Mesendoderm (in vitro differentiated cells): ENCODE measurements around the gene FAM210B.
A peak's percentile ranks its signal among the peaks of the same experiment; 100 is the strongest.

ENCODE experiments used
- DNase-seq: peaks from one replicate; pipeline ENCODE4 v3.0.0; 2013
- H2AK5ac ChIP-seq: 2 replicates; pipeline ENCODE4 v1.6.1; 2013; ENCODE audit warnings: low read length, inconsistent platforms
- H2BK120ac ChIP-seq: 2 replicates; pipeline ENCODE4 v1.6.1; 2013; ENCODE audit warnings: low read depth, mild to moderate bottlenecking, low read length, moderate library complexity, mixed read lengths
- H2BK15ac ChIP-seq: replicated peaks from 2 replicates; pipeline ENCODE4 v1.6.1; 2013; ENCODE audit warnings: low read depth, mild to moderate bottlenecking, moderate library complexity
- H2BK5ac ChIP-seq: 2 replicates; pipeline ENCODE4 v1.6.1; 2013; ENCODE audit warnings: low read length, inconsistent platforms
- H3K18ac ChIP-seq: 2 replicates; pipeline ENCODE4 v1.6.1; 2013; ENCODE audit warnings: mild to moderate bottlenecking, low read length, mixed read lengths
- H3K23ac ChIP-seq: one replicate; pipeline ENCODE4 v1.6.1; 2013; ENCODE audit warnings: low read length
- H3K27ac ChIP-seq: 2 replicates; pipeline ENCODE4 v1.5.1; 2013; ENCODE audit warnings: low read depth, mild to moderate bottlenecking, inconsistent platforms, low read length, moderate library complexity
- H3K27me3 ChIP-seq: 2 replicates; pipeline ENCODE4 v1.6.1; 2013; ENCODE audit warnings: low read length, control low read depth, mild to moderate bottlenecking, inconsistent platforms; ENCODE audit not compliant: insufficient read depth, poor library complexity
- H3K36me3 ChIP-seq: 2 replicates; pipeline ENCODE4 v1.6.1; 2013; ENCODE audit warnings: low read length, inconsistent platforms; ENCODE audit not compliant: control insufficient read depth, insufficient read depth
- H3K4ac ChIP-seq: one replicate; pipeline ENCODE4 v1.6.1; 2013; ENCODE audit warnings: low read depth, mild to moderate bottlenecking, low read length, moderate library complexity
- H3K4me1 ChIP-seq: 2 replicates; pipeline ENCODE4 v1.6.1; 2013; ENCODE audit warnings: low read depth, low read length, inconsistent platforms; ENCODE audit not compliant: control insufficient read depth
- H3K4me2 ChIP-seq: 2 replicates; pipeline ENCODE4 v1.6.1; 2013; ENCODE audit warnings: low read length
- H3K4me3 ChIP-seq: 2 replicates; pipeline ENCODE4 v1.5.1; 2013; ENCODE audit warnings: mild to moderate bottlenecking, low read length
- H3K56ac ChIP-seq: one replicate; pipeline ENCODE4 v1.6.1; 2013; ENCODE audit warnings: low read length
- H3K79me1 ChIP-seq: 2 replicates; pipeline ENCODE4 v1.6.1; 2013; ENCODE audit warnings: low read length, inconsistent platforms
- H3K79me2 ChIP-seq: 2 replicates; pipeline ENCODE4 v1.6.1; 2013; ENCODE audit warnings: mild to moderate bottlenecking, low read length; ENCODE audit not compliant: control insufficient read depth, insufficient read depth
- H3K9ac ChIP-seq: 2 replicates; pipeline ENCODE4 v1.6.1; 2013; ENCODE audit warnings: low read length, inconsistent platforms
- H4K5ac ChIP-seq: one replicate; pipeline ENCODE4 v1.6.1; 2013; ENCODE audit warnings: low read length
- H4K8ac ChIP-seq: one replicate; pipeline ENCODE4 v1.6.1; 2013; ENCODE audit warnings: low read depth, mild to moderate bottlenecking, control low read depth, low read length, moderate library complexity
- WGBS: extraction: QIAGEN DNeasy Blood & Tissue Kit; methylation state at CpG from one replicate; pipeline ENCODE4 v1.1.7; 2013; ENCODE audit warnings: low lambda C conversion rate, missing lambda C conversion rate; ENCODE audit not compliant: insufficient coverage; ENCODE audit errors: extremely low coverage; 5-methylcytosine and 5-hydroxymethylcytosine counted together

Gene FAM210B

GRCh38 chr20:56360908-56361205 is 2.1 kb downstream of the FAM210B start:
- Histone ChIP-seq H2BK5ac (no peak overlapping the region), H3K9ac (no peak overlapping the region), H3K27ac (no peak overlapping the region), H2BK15ac (no peak overlapping the region), H3K27me3 (no peaks in the 10 kb centered on the region), H3K36me3 (no peaks in the 10 kb centered on the region), H3K4me2 (no peak overlapping the region), H3K4me1 (no peaks in the 10 kb centered on the region), H4K8ac (no peak overlapping the region), H3K23ac (peak overlapping the region; percentile 3), H2BK120ac (no peak overlapping the region), H3K56ac (no peak overlapping the region), H3K79me1 (no peaks in the 10 kb centered on the region), H4K5ac (no peak overlapping the region), H3K4ac (no peak overlapping the region), H3K79me2 (no peaks in the 10 kb centered on the region), H3K4me3 (no peak overlapping the region), H3K18ac (no peak overlapping the region), H2AK5ac (no peak overlapping the region)
- DNase-seq: no peak
- WGBS: no CpG with 5 or more reads among the region's 8 CpGs

GRCh38 chr20:56361900-56362299 is 3.1 kb downstream of the FAM210B start:
- Histone ChIP-seq H3K4me1 (no peaks in the 10 kb centered on the region), H3K4ac (no peak overlapping the region), H3K79me2 (no peaks in the 10 kb centered on the region), H4K5ac (no peak overlapping the region), H4K8ac (no peak overlapping the region), H3K23ac (no peak overlapping the region), H3K56ac (no peak overlapping the region), H2AK5ac (no peak overlapping the region), H3K79me1 (no peaks in the 10 kb centered on the region), H3K27me3 (no peaks in the 10 kb centered on the region), H3K4me2 (no peak overlapping the region), H2BK15ac (no peak overlapping the region), H3K27ac (no peak overlapping the region), H3K36me3 (no peaks in the 10 kb centered on the region), H3K18ac (no peak overlapping the region), H3K9ac (no peak overlapping the region), H2BK5ac (no peak overlapping the region), H2BK120ac (no peak overlapping the region), H3K4me3 (no peak overlapping the region)
- WGBS: no CpG with 5 or more reads among the region's 8 CpGs
- DNase-seq: no peak

GRCh38 chr20:56362833-56363413 is 4.1 kb downstream of the FAM210B start:
- no peaks in the 10 kb centered on the region for H3K79me1 ChIP-seq
- no peak overlapping the region for H2BK120ac ChIP-seq
- H3K27me3 ChIP-seq: no peaks in the 10 kb centered on the region
- no peaks in the 10 kb centered on the region for H3K4me1 ChIP-seq
- no peak overlapping the region for H2BK15ac ChIP-seq
- H2BK5ac ChIP-seq: no peak overlapping the region
- H3K4ac ChIP-seq: no peak overlapping the region
- no peaks in the 10 kb centered on the region for H3K36me3 ChIP-seq
- H4K5ac ChIP-seq: no peak overlapping the region
- WGBS: no CpG with 5 or more reads among the region's 8 CpGs
- no peak overlapping the region for H3K23ac ChIP-seq
- DNase-seq: peak; percentile 27
- H3K79me2 ChIP-seq: no peaks in the 10 kb centered on the region
- H3K18ac ChIP-seq: no peak overlapping the region
- H3K4me3 ChIP-seq: no peak overlapping the region
- no peak overlapping the region for H3K56ac ChIP-seq
- H3K4me2 ChIP-seq: no peak overlapping the region
- H3K9ac ChIP-seq: no peak overlapping the region
- H4K8ac ChIP-seq: no peak overlapping the region
- H3K27ac ChIP-seq: no peak overlapping the region
- H2AK5ac ChIP-seq: no peak overlapping the region

- H4K5ac ChIP-seq: no peak overlapping the region
- H3K9ac ChIP-seq: no peak overlapping the region
- no peak overlapping the region for H3K23ac ChIP-seq
- H3K79me2 ChIP-seq: no peaks in the 10 kb centered on the region
- no peak overlapping the region for H3K18ac ChIP-seq
- H3K4ac ChIP-seq: no peak overlapping the region
- H3K4me2 ChIP-seq: no peak overlapping the region
- H3K56ac ChIP-seq: no peak overlapping the region
- no peaks in the 10 kb centered on the region for H3K4me1 ChIP-seq
- H3K27me3 ChIP-seq: no peaks in the 10 kb centered on the region
- no peak for DNase-seq
- H2AK5ac ChIP-seq: no peak overlapping the region
- H3K79me1 ChIP-seq: no peaks in the 10 kb centered on the region
- no CpG with 5 or more reads among the region's 6 CpGs for WGBS
- no peak overlapping the region for H2BK15ac ChIP-seq
- no peak overlapping the region for H2BK5ac ChIP-seq
- no peak overlapping the region for H4K8ac ChIP-seq
- H2BK120ac ChIP-seq: no peak overlapping the region
- H3K36me3 ChIP-seq: no peaks in the 10 kb centered on the region
- H3K27ac ChIP-seq: no peak overlapping the region
- H3K4me3 ChIP-seq: no peak overlapping the region
Measured at GRCh38 chr20:56363491-56363890, 4.7 kb downstream of the FAM210B start.

GRCh38 chr20:56368351-56369134 is 9.8 kb downstream of the FAM210B start:
- H2BK5ac ChIP-seq: no peak overlapping the region
- H3K4me3 ChIP-seq: no peak overlapping the region
- H2BK120ac ChIP-seq: no peak overlapping the region
- WGBS: no CpG with 5 or more reads among the region's 6 CpGs
- H3K79me1 ChIP-seq: peaks cover 8% of the 10 kb centered on the region
- no peaks in the 10 kb centered on the region for H3K4me1 ChIP-seq
- H3K23ac ChIP-seq: no peak overlapping the region
- H3K4me2 ChIP-seq: no peak overlapping the region
- peaks cover 7% of the 10 kb centered on the region for H3K36me3 ChIP-seq
- DNase-seq: no peak
- no peak overlapping the region for H2BK15ac ChIP-seq
- no peak overlapping the region for H3K27ac ChIP-seq
- H4K8ac ChIP-seq: no peak overlapping the region
- H3K4ac ChIP-seq: no peak overlapping the region
- H3K56ac ChIP-seq: no peak overlapping the region
- no peak overlapping the region for H2AK5ac ChIP-seq
- no peaks in the 10 kb centered on the region for H3K79me2 ChIP-seq
- no peak overlapping the region for H3K18ac ChIP-seq
- no peak overlapping the region for H4K5ac ChIP-seq
- no peak overlapping the region for H3K9ac ChIP-seq
- H3K27me3 ChIP-seq: no peaks in the 10 kb centered on the region

GRCh38 chr20:56369179-56369578 is 10.4 kb downstream of the FAM210B start:
- no peak overlapping the region for H3K4me2 ChIP-seq
- no peaks in the 10 kb centered on the region for H3K4me1 ChIP-seq
- H2BK5ac ChIP-seq: no peak overlapping the region
- H3K23ac ChIP-seq: no peak overlapping the region
- no peak overlapping the region for H4K8ac ChIP-seq
- no peaks in the 10 kb centered on the region for H3K27me3 ChIP-seq
- WGBS: no CpG with 5 or more reads among the region's 4 CpGs
- no peak overlapping the region for H4K5ac ChIP-seq
- H2BK15ac ChIP-seq: no peak overlapping the region
- H3K56ac ChIP-seq: no peak overlapping the region
- H2BK120ac ChIP-seq: no peak overlapping the region
- DNase-seq: no peak
- peaks cover 9% of the 10 kb centered on the region for H3K36me3 ChIP-seq
- H2AK5ac ChIP-seq: no peak overlapping the region
- no peak overlapping the region for H3K4me3 ChIP-seq
- peaks cover 11% of the 10 kb centered on the region for H3K79me1 ChIP-seq
- H3K4ac ChIP-seq: no peak overlapping the region
- no peak overlapping the region for H3K27ac ChIP-seq
- H3K18ac ChIP-seq: no peak overlapping the region
- H3K79me2 ChIP-seq: no peaks in the 10 kb centered on the region
- no peak overlapping the region for H3K9ac ChIP-seq
